Epithelial cell of alveolus of lung (primary cell): Measurements from ENCODE around the gene NUDT16L1. TPM values are rescaled to one million over a fixed set of nuclear protein-coding genes. Genes with fewer than 3 reads are reported as not detected.

Experiments used
- total RNA-seq: library from RNA; depleted of rRNA; stranded (reverse); fragments of >200 nt; gene quantifications from 2 replicates; pipeline ENCODE4 v1.2.1, GENCODE V29; 2015

The NUDT16L1 gene
- 23.6 and 34.0 TPM in 2 replicates for total RNA-seq

GRCh38 chr16:4693296-4693955 lies at the start of gene NUDT16L1:
Gene NUDT16L1, plus strand, starts transcription at chr16:4693562. Its CDS starts 165 bp downstream, at chr16:4693727.

DNA sequence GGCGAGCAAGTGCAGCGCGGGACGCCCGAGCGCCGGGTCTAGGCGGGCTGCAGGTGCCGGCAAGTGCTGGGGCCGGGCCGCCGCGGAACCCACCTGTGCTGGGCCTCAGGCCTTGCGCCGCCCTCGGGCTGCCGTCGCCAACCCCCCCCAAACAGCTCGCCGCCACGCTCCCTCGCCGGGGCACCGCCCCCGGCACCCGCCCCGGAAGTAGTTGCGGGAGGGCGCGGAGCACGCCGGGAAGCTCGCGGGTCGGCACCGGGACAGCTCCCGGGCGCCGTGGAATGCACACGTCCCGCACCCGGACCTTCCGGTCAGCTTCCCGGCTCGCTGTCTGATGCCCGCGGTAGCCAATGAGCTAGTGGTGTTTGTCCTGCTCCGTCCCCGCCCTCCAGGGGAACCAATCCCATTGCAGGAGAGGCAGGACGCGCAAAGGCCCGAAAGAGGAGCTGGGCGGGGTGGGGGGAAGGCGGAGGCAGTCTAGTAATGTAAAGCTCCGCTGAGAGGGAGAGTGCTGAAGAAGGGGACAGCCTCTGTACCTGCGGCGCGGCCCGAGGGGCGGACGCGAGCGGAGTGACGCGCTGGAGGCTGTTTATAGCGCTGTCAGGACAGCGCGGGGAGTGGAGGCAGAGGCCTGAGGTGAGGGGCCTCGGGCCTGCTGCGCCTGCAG lies 40.8 kb downstream of the NUDT16L1 start, which contains the start of the genes ANKS3 and DNAAF8:
TSS of gene ANKS3 (minus strand) at position 209 of the 667 bp plus-strand sequence. CDS start 4,122 bp downstream, outside the sequence.
TSS of gene DNAAF8 (plus strand) at position 475 of the 667 bp plus-strand sequence. CDS start 1,978 bp downstream, outside the sequence.

Other genes with a start within 250 kb of the NUDT16L1 start
- gene NMRAL1, start 218.9 kb upstream of the NUDT16L1 start, total RNA-seq = 57.8 and 86.4 TPM in 2 replicates
- gene HMOX2, start 217.2 kb upstream of the NUDT16L1 start, total RNA-seq = 40.2 and 56.9 TPM in 2 replicates
- 18.0 and 22.2 TPM in 2 replicates for gene CDIP1, start 154.8 kb upstream of the NUDT16L1 start, total RNA-seq
- gene C16orf96, start 137.2 kb upstream of the NUDT16L1 start, total RNA-seq = not detected in 2 replicates
- 12.5 and 14.0 TPM in 2 replicates for gene UBALD1, start 78.7 kb upstream of the NUDT16L1 start, total RNA-seq
- 39.0 and 55.3 TPM in 2 replicates for gene MGRN1, start 68.7 kb upstream of the NUDT16L1 start, total RNA-seq
- 9.6 and 12.3 TPM in 2 replicates for gene ANKS3, start 40.7 kb downstream of the NUDT16L1 start, total RNA-seq
- gene DNAAF8, start 41.0 kb downstream of the NUDT16L1 start, total RNA-seq = under 0.01 and 0.08 TPM in 2 replicates
- gene ZNF500, start 73.6 kb downstream of the NUDT16L1 start, total RNA-seq = 8.4 and 12.5 TPM in 2 replicates
- gene SEPTIN12, start 94.8 kb downstream of the NUDT16L1 start, total RNA-seq = not detected in 2 replicates
- gene SMIM22, start 101.8 kb downstream of the NUDT16L1 start, total RNA-seq = not detected in 2 replicates
- 12.9 and 19.8 TPM in 2 replicates for gene ROGDI, start 109.1 kb downstream of the NUDT16L1 start, total RNA-seq
- 30.6 and 36.9 TPM in 2 replicates for gene GLYR1, start 153.7 kb downstream of the NUDT16L1 start, total RNA-seq
- 16.2 and 22.8 TPM in 2 replicates for gene UBN1, start 153.9 kb downstream of the NUDT16L1 start, total RNA-seq
- gene PPL, start 243.6 kb downstream of the NUDT16L1 start, total RNA-seq = 1.3 and 7.2 TPM in 2 replicates